Nephron progenitor cell (in vitro differentiated cells): Measurements from ENCODE around the gene C7orf25.

ENCODE experiments used
- DNase-seq: peaks from one replicate; pipeline ENCODE4 v3.0.0; 2021
- H3K27ac Mint-ChIP-seq: 2 replicates; pipeline ENCODE4 v1.8.0; 2021; ENCODE audit warnings: mild to moderate bottlenecking, moderate library complexity, mixed read lengths
- H3K27me3 Mint-ChIP-seq: 2 replicates; pipeline ENCODE4 v1.8.0; 2021; ENCODE audit warnings: mild to moderate bottlenecking, low read depth, mixed read lengths; ENCODE audit not compliant: poor library complexity
- H3K36me3 Mint-ChIP-seq: 2 replicates; pipeline ENCODE4 v1.8.0; 2021; ENCODE audit warnings: low read depth, mixed read lengths
- H3K4me1 Mint-ChIP-seq: 2 replicates; pipeline ENCODE4 v1.8.0; 2021; ENCODE audit warnings: mixed read lengths
- H3K4me3 Mint-ChIP-seq: 2 replicates; pipeline ENCODE4 v1.8.0; 2021; ENCODE audit warnings: mild to moderate bottlenecking, moderate library complexity, mixed read lengths
- H3K9me3 Mint-ChIP-seq: 2 replicates; pipeline ENCODE4 v1.8.0; 2021; ENCODE audit warnings: mild to moderate bottlenecking, moderate library complexity, mixed read lengths
- TF ChIP-seq, protein P1 (sequence below): fragments of 200-600 bp; sonication (generic); IDR thresholded peaks from 2 replicates; pipeline ENCODE4 v1.5.0; 2021; ENCODE audit warnings: antibody characterized with exemption

Gene C7orf25

DNA sequence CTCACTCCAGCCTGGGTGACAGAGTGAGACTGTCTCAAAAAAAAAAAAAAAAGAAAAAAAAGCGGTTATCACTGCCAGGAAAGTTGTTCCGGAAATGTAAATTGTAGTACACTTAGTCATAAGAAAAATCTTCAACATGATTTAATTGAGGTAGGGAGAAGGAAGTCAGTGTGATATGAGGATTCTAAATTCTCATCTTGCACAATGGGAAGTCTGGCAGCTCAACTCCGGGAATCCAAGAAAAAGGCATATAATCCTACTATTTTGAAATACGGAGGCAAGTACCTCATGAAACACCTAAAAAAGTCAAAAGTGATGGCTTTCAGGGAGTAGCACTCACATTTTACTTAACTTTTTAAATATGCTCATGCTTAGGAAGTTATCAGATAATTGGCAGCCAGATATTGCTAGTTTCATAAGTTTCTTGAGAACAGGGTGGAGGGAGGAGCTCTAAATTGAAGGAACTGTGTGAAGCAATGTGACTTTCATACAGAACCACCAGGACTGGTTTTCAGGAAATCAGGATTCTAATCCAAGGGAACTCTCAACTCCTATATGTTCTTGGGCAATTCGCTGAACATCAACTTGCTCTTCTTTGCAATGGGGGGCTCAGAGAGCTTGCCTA lies 2.7 kb upstream of the C7orf25 start:
- Mint-ChIP-seq H3K36me3 (peaks cover 62% of the 10 kb centered on the region), H3K9me3 (no peaks in the 10 kb centered on the region), H3K4me3 (no peak overlapping the region), H3K27ac (peak overlapping the region; percentile 48), H3K27me3 (no peaks in the 10 kb centered on the region), H3K4me1 (peaks cover 36% of the 10 kb centered on the region)
- TF ChIP-seq, protein P1, sequence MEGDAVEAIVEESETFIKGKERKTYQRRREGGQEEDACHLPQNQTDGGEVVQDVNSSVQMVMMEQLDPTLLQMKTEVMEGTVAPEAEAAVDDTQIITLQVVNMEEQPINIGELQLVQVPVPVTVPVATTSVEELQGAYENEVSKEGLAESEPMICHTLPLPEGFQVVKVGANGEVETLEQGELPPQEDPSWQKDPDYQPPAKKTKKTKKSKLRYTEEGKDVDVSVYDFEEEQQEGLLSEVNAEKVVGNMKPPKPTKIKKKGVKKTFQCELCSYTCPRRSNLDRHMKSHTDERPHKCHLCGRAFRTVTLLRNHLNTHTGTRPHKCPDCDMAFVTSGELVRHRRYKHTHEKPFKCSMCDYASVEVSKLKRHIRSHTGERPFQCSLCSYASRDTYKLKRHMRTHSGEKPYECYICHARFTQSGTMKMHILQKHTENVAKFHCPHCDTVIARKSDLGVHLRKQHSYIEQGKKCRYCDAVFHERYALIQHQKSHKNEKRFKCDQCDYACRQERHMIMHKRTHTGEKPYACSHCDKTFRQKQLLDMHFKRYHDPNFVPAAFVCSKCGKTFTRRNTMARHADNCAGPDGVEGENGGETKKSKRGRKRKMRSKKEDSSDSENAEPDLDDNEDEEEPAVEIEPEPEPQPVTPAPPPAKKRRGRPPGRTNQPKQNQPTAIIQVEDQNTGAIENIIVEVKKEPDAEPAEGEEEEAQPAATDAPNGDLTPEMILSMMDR: no peak
- no peak for DNase-seq

- Mint-ChIP-seq H3K27me3 (no peaks in the 10 kb centered on the region), H3K36me3 (peaks cover 61% of the 10 kb centered on the region), H3K27ac (no peak overlapping the region), H3K4me3 (no peak overlapping the region), H3K4me1 (peaks cover 37% of the 10 kb centered on the region), H3K9me3 (no peaks in the 10 kb centered on the region)
- TF ChIP-seq, protein P1: no peak
- DNase-seq: no peak
These were observed 2.1 kb upstream of the C7orf25 start for GRCh38 chr7:42914009-42914408.

DNA sequence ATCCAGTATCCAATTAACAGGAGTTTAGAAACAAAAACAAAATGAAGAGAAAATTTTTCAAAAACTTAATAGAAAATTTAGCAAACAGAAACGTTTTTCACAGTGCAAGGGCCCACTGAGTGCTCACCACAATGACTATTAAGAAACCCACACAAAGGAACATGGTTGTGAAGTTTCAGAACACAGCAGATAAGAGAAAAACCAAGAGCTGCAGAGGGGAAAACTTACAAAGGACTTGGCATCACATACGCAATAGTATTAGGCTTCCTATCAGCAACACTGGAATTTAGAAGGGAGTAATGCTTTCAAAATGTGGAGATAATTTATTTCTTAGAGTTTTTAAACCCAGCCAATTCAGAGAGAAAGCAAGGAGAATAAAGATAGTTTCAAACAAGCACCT lies 1.7 kb upstream of the C7orf25 start:
- H3K36me3 Mint-ChIP-seq: peaks cover 59% of the 10 kb centered on the region
- no peak for DNase-seq
- no peaks in the 10 kb centered on the region for H3K27me3 Mint-ChIP-seq
- TF ChIP-seq, protein P1: no peak
- H3K9me3 Mint-ChIP-seq: no peaks in the 10 kb centered on the region
- H3K4me3 Mint-ChIP-seq: no peak overlapping the region
- no peak overlapping the region for H3K27ac Mint-ChIP-seq
- peaks cover 37% of the 10 kb centered on the region for H3K4me1 Mint-ChIP-seq

DNA sequence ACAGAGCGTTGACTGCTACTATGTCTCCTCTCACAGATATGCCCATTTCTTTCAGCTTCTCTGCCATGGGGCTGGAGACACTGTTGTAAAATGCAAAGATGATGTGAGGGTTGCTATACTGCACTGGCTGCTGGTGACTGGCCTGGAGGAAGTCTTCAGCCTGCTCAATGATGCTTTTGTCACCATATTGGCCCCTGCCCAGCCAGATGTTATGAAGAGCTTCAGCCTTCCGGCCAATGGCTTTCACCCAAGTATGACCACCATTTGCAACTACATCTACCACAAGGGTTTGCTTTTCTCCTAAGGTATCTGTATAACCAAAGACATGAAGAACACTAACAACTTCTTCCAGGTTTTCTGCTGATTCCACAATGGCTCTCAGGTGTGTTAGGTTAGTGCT lies 1.6 kb downstream of the C7orf25 start:
- DNase-seq: no peak
- peaks cover 47% of the 10 kb centered on the region for H3K4me1 Mint-ChIP-seq
- peak overlapping the region; percentile 99 for H3K4me3 Mint-ChIP-seq
- TF ChIP-seq, protein P1: no peak
- H3K9me3 Mint-ChIP-seq: no peaks in the 10 kb centered on the region
- no peaks in the 10 kb centered on the region for H3K27me3 Mint-ChIP-seq
- peaks cover 38% of the 10 kb centered on the region for H3K36me3 Mint-ChIP-seq
- H3K27ac Mint-ChIP-seq: no peak overlapping the region

- no peak overlapping the region for H3K27ac Mint-ChIP-seq
- TF ChIP-seq, protein P1: no peak
- DNase-seq: no peak
- no peaks in the 10 kb centered on the region for H3K27me3 Mint-ChIP-seq
- no peak overlapping the region for H3K4me3 Mint-ChIP-seq
- peaks cover 36% of the 10 kb centered on the region for H3K4me1 Mint-ChIP-seq
- H3K9me3 Mint-ChIP-seq: no peaks in the 10 kb centered on the region
- H3K36me3 Mint-ChIP-seq: peaks cover 18% of the 10 kb centered on the region
These were observed 4.6 kb downstream of the C7orf25 start for GRCh38 chr7:42907316-42907715.

GRCh38 chr7:42906181-42906580 lies 5.7 kb downstream of the C7orf25 start:
- Mint-ChIP-seq H3K27me3 (peaks cover 3% of the 10 kb centered on the region), H3K4me1 (peaks cover 28% of the 10 kb centered on the region), H3K27ac (no peak overlapping the region), H3K4me3 (no peak overlapping the region), H3K9me3 (no peaks in the 10 kb centered on the region), H3K36me3 (peaks cover 18% of the 10 kb centered on the region)
- no peak for DNase-seq
- TF ChIP-seq, protein P1: no peak
